DLD1 (cell line): ENCODE measurements around the gene PRSS37.
"Not testable (repeated sequence)": the region's sequence is repeated elsewhere in the genome, so short reads cannot be mapped to it uniquely, and the experiment has no call there.

Experiments
- in situ Hi-C: cut with HindIII; loops from 2 replicates; pipeline ENCODE4 v1.10.0; 2017; ENCODE audit warnings: low sequenced_read_pairs

PRSS37 gene

DNA sequence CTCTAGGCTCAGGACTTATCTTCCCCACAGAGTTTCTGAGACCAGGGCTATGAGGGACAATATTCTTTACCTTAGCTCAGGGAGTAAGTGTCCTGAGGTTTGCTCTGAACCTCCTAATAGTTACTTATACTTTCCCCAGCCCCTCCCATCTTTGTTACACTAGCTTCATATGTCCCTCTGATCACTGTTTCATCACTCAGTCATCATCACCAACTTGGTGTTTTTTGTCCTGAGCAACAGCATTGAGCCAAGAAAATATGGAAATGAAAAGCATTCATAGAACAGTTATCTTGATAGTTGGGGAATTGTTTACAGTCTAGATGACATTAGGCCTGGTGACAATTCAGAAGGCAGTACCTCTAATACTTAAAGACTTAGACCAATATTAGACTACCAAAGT, at the start of gene PRSS37:
Gene PRSS37 (minus strand): TSS at position 101 of the 400 bp plus-strand sequence. CDS start 436 bp downstream, outside the sequence.
- in situ Hi-C loops = no loop called here

GRCh38 chr7:141889321-141889720, 48.0 kb upstream of the PRSS37 start:
- in situ Hi-C loops = no loop called here

GRCh38 chr7:141884539-141885225, 43.4 kb upstream of the PRSS37 start:
- in situ Hi-C loops = no loop called here

- in situ Hi-C loops = no loop called here
Observed at GRCh38 chr7:141880960-141881359, 39.7 kb upstream of the PRSS37 start.

DNA sequence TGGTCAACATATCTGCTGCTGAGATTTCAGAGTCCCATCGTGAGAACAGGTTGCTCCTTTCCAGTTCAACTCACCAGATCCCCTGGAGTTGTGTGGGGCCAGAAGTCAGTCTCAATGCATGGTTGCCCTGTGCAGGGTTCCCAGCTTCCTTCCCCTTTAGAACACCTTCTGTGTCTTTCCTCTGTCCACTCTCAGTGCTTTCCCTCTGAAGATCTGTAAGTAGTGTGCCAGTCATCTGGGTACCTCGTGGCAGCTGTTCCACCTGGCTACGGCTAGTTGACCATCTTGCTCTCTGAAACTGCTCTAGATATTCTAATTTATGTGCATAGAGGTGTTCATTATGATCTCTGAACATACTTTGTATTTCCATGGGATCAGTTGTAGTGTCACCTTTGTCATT, 36.1 kb upstream of the PRSS37 start:
- in situ Hi-C loops = no loop called here

- in situ Hi-C loops = no loop called here
Observed at GRCh38 chr7:141876371-141876770, 35.1 kb upstream of the PRSS37 start.

GRCh38 chr7:141875453-141875852, 34.2 kb upstream of the PRSS37 start:
- in situ Hi-C loops = no loop called here

GRCh38 chr7:141874787-141875186, 33.5 kb upstream of the PRSS37 start:
- in situ Hi-C loops = no loop called here

GRCh38 chr7:141872931-141873330, 31.6 kb upstream of the PRSS37 start:
- in situ Hi-C loops = no loop called here

- in situ Hi-C loops = no loop called here
Observed at GRCh38 chr7:141866974-141867373, 25.7 kb upstream of the PRSS37 start.

- in situ Hi-C loops = no loop called here
Observed at GRCh38 chr7:141864765-141865447, 23.6 kb upstream of the PRSS37 start.

DNA sequence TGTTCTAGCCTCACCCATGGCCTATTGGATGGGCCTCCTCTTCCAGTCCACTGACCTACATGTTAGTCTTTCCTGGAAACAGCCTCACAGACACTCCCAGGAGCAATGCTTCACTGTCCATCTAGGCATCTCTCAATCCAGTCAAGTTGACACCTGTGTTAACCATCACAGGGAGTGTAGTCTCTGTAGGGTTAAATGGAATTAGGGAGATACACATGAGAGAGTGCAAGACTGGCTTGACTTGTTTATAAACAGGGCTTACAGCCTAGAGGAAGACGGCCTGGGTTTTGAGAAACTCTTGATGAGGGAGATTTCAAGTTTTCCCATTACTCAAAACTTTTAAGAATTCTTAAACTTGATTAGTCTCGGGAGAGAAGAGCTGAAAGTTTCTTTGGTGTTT, 18.9 kb upstream of the PRSS37 start:
- in situ Hi-C loops = no loop called here

GRCh38 chr7:141847996-141848395, 6.7 kb upstream of the PRSS37 start:
- in situ Hi-C loops = no loop called here

- in situ Hi-C loops = no loop called here
Observed at GRCh38 chr7:141844256-141844655, 3.0 kb upstream of the PRSS37 start.

DNA sequence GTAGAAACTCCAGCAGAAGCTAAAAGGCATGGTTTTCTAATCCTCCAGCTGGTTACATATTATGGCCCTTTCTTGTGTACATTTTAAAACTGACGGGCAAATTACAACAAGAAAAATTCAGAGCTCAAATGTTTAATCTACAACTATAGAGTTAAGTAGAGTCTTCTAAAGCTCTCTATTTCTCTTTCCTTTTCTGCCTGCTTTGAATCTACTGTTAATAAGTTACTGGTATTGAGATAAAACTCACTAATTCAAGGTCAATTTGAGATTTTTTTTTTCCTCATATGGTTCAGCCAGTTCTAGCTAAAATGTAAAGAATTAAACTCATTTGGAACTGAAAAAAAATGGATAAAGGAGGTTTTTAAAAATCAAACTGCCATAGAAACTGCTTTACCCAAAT, 1.6 kb upstream of the PRSS37 start:
- in situ Hi-C loops = no loop called here

GRCh38 chr7:141840708-141841107, 577 bp downstream of the PRSS37 start:
- in situ Hi-C loops = no loop called here

- in situ Hi-C loops = no loop called here
Observed at GRCh38 chr7:141839256-141839655, 2.0 kb downstream of the PRSS37 start.

GRCh38 chr7:141838581-141838980, 2.7 kb downstream of the PRSS37 start:
- in situ Hi-C loops = no loop called here

- in situ Hi-C loops = no loop called here
Observed at GRCh38 chr7:141837683-141838082, 3.6 kb downstream of the PRSS37 start.

GRCh38 chr7:141822432-141822831, 18.9 kb downstream of the PRSS37 start:
- in situ Hi-C loops = not testable (repeated sequence)

DNA sequence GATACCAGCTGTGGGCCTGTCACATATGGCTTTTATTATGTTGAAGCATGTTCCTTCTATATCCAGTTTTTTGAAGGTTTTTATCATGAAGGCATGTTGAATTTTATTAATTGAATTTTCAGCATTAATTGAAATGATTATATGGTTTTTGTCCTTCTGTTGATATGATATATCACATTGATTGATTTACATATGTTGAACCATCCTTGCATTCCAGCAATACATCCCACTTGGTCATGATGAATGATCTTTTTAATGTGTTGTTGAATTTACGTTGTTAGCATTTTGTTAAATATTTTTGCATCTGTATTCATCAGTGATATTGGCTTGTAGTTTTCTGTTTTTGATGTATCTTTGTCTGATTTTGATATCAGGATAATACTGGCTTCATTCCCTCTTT, 21.2 kb downstream of the PRSS37 start:
- in situ Hi-C loops = no loop called here

DNA sequence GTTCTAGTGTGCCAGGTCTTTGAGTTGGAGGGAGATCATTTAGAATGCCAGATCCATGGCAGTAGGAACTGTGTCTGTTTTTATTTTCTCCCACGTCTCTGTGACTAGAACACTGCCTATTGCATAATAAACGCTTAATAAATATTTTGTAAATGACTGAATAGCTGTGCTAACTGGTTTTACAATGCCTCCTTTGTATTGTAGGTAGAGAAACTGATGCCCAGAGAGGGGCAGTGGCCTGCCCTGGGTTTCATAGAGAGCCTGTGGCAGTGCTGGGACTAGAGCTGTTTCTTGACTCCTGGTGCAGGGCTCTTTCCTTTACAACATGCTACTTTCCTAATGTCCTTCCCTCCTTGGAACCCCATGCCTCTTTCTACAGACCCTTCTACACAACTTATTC, 48.8 kb downstream of the PRSS37 start:
- in situ Hi-C loops = no loop called here

DNA sequence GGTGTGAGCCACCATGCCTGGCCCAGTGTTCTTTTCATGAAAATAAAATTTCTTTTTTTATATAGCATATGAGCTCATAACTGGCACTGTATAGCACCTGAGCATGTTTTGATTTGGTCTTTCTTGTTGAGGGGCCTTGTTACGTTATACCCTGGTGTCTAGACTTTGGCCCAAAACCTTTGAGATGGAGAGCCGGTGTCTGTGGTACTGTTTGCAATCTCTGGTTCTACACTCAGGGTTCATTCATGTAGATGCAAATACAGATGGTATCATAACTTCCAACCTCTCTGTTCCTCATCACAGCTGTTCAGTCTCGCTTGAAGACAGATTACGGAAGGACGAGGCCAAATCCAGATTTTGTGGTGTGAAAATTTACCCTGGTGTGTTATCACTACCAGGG, 51.4 kb downstream of the PRSS37 start, which contains the start of gene TAS2R5:
Gene TAS2R5 (plus strand): TSS at position 301 of the 400 bp plus-strand sequence. CDS start 145 bp downstream, outside the sequence.
- in situ Hi-C loops = no loop called here
